IPS-15b (cell line): Measurements from ENCODE around the gene BCLAF3.

Experiments
- H3K27me3 ChIP-seq: one replicate; pipeline ENCODE4 v1.6.1; 2013; ENCODE audit warnings: low read length; ENCODE audit not compliant: control insufficient read depth, insufficient read depth
- H3K36me3 ChIP-seq: one replicate; pipeline ENCODE4 v1.6.1; 2013; ENCODE audit warnings: low read length; ENCODE audit not compliant: control insufficient read depth, insufficient read depth
- H3K4me1 ChIP-seq: one replicate; pipeline ENCODE4 v1.6.1; 2013; ENCODE audit warnings: mild to moderate bottlenecking, low read length; ENCODE audit not compliant: control insufficient read depth, insufficient read depth
- H3K4me3 ChIP-seq: one replicate; pipeline ENCODE4 v1.5.1; 2013; ENCODE audit warnings: low read depth, low read length
- H3K9ac ChIP-seq: one replicate; pipeline ENCODE4 v1.6.1; 2013; ENCODE audit warnings: low read depth, mild to moderate bottlenecking, low read length
- H3K9me3 ChIP-seq: one replicate; pipeline ENCODE4 v1.6.1; 2013; ENCODE audit warnings: mild to moderate bottlenecking, low read length; ENCODE audit not compliant: control insufficient read depth, insufficient read depth

Gene BCLAF3

GRCh38 chrX:19964017-19964710 is 26.7 kb downstream of the BCLAF3 start:
- Histone ChIP-seq H3K9ac (no peak overlapping the region), H3K4me3 (no peak overlapping the region), H3K4me1 (no peaks in the 10 kb centered on the region), H3K9me3 (no peaks in the 10 kb centered on the region), H3K36me3 (peaks cover 3% of the 10 kb centered on the region), H3K27me3 (no peaks in the 10 kb centered on the region)

GRCh38 chrX:19960913-19961312 is 29.9 kb downstream of the BCLAF3 start:
- H3K36me3 ChIP-seq = peaks cover 3% of the 10 kb centered on the region
- H3K4me1 ChIP-seq = no peaks in the 10 kb centered on the region
- no peaks in the 10 kb centered on the region for H3K27me3 ChIP-seq
- H3K4me3 ChIP-seq = no peak overlapping the region
- H3K9ac ChIP-seq = no peak overlapping the region
- H3K9me3 ChIP-seq = no peaks in the 10 kb centered on the region

- Histone ChIP-seq H3K9ac (no peak overlapping the region), H3K4me3 (no peak overlapping the region), H3K4me1 (no peaks in the 10 kb centered on the region), H3K36me3 (no peaks in the 10 kb centered on the region), H3K9me3 (no peaks in the 10 kb centered on the region), H3K27me3 (no peaks in the 10 kb centered on the region)
Measured at GRCh38 chrX:19958552-19959486, 32.0 kb downstream of the BCLAF3 start.

- Histone ChIP-seq H3K9me3 (no peaks in the 10 kb centered on the region), H3K4me1 (no peaks in the 10 kb centered on the region), H3K4me3 (no peak overlapping the region), H3K36me3 (no peaks in the 10 kb centered on the region), H3K9ac (no peak overlapping the region), H3K27me3 (no peaks in the 10 kb centered on the region)
Measured at GRCh38 chrX:19956923-19957322, 33.9 kb downstream of the BCLAF3 start.

- H3K9me3 ChIP-seq = no peaks in the 10 kb centered on the region
- no peaks in the 10 kb centered on the region for H3K27me3 ChIP-seq
- no peaks in the 10 kb centered on the region for H3K36me3 ChIP-seq
- no peaks in the 10 kb centered on the region for H3K4me1 ChIP-seq
- no peak overlapping the region for H3K9ac ChIP-seq
- H3K4me3 ChIP-seq = no peak overlapping the region
Measured at GRCh38 chrX:19956306-19956705, 34.6 kb downstream of the BCLAF3 start.

GRCh38 chrX:19955306-19955705 is 35.6 kb downstream of the BCLAF3 start:
- Histone ChIP-seq H3K4me3 (no peak overlapping the region), H3K4me1 (no peaks in the 10 kb centered on the region), H3K9ac (no peak overlapping the region), H3K27me3 (no peaks in the 10 kb centered on the region), H3K9me3 (no peaks in the 10 kb centered on the region), H3K36me3 (no peaks in the 10 kb centered on the region)

GRCh38 chrX:19954335-19955096 is 36.3 kb downstream of the BCLAF3 start:
- Histone ChIP-seq H3K27me3 (no peaks in the 10 kb centered on the region), H3K9me3 (no peaks in the 10 kb centered on the region), H3K36me3 (no peaks in the 10 kb centered on the region), H3K9ac (no peak overlapping the region), H3K4me3 (no peak overlapping the region), H3K4me1 (no peaks in the 10 kb centered on the region)

GRCh38 chrX:19953145-19953544 is 37.7 kb downstream of the BCLAF3 start:
- Histone ChIP-seq H3K36me3 (no peaks in the 10 kb centered on the region), H3K27me3 (no peaks in the 10 kb centered on the region), H3K4me1 (no peaks in the 10 kb centered on the region), H3K4me3 (no peak overlapping the region), H3K9me3 (no peaks in the 10 kb centered on the region), H3K9ac (no peak overlapping the region)

- H3K9ac ChIP-seq = no peak overlapping the region
- H3K9me3 ChIP-seq = no peaks in the 10 kb centered on the region
- H3K4me1 ChIP-seq = no peaks in the 10 kb centered on the region
- no peak overlapping the region for H3K4me3 ChIP-seq
- no peaks in the 10 kb centered on the region for H3K27me3 ChIP-seq
- H3K36me3 ChIP-seq = no peaks in the 10 kb centered on the region
Measured at GRCh38 chrX:19949340-19949739, 41.5 kb downstream of the BCLAF3 start.

GRCh38 chrX:19947612-19948011 is 43.2 kb downstream of the BCLAF3 start:
- no peak overlapping the region for H3K9ac ChIP-seq
- H3K36me3 ChIP-seq = no peaks in the 10 kb centered on the region
- no peaks in the 10 kb centered on the region for H3K9me3 ChIP-seq
- H3K27me3 ChIP-seq = no peaks in the 10 kb centered on the region
- no peak overlapping the region for H3K4me3 ChIP-seq
- H3K4me1 ChIP-seq = no peaks in the 10 kb centered on the region
